AG10803 (cell line): ENCODE results near the gene PRDM16.

Experiments used
- DNase-seq: peaks from one replicate; pipeline ENCODE4 v3.0.0; 2010; ENCODE audit warnings: low read depth
- H3K4me3 ChIP-seq: 2 replicates; pipeline ENCODE4 v1.5.1; 2011; ENCODE audit warnings: mild to moderate bottlenecking, low read length, control low read depth
- TF ChIP-seq, protein P1 (sequence below): conservative IDR thresholded peaks from 2 replicates; pipeline ENCODE4 v1.5.1; 2011; ENCODE audit warnings: mild to moderate bottlenecking, low read length, control low read depth, inconsistent platforms

PRDM16 gene

DNA sequence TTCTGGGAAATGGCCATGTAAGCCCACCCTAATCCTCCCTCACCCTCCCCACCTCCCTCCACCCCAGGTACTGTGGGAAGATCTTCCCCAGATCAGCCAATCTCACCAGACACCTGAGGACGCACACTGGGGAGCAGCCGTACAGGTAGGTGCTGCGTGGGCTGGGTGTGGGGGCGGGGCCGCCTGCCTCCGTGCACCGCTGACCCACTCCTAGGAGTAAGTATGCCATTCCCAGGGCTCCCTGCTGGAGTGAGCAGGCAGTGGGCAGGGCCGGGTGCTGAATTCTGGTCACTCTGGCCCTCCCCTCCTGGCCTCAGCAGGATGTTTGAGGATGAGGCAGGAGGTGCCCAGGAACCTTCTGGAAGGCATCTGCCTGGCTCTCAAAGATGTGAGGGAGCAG, 349.6 kb downstream of the PRDM16 start:
- no peak overlapping the region for H3K4me3 ChIP-seq
- DNase-seq: no peak
- TF ChIP-seq, protein P1, sequence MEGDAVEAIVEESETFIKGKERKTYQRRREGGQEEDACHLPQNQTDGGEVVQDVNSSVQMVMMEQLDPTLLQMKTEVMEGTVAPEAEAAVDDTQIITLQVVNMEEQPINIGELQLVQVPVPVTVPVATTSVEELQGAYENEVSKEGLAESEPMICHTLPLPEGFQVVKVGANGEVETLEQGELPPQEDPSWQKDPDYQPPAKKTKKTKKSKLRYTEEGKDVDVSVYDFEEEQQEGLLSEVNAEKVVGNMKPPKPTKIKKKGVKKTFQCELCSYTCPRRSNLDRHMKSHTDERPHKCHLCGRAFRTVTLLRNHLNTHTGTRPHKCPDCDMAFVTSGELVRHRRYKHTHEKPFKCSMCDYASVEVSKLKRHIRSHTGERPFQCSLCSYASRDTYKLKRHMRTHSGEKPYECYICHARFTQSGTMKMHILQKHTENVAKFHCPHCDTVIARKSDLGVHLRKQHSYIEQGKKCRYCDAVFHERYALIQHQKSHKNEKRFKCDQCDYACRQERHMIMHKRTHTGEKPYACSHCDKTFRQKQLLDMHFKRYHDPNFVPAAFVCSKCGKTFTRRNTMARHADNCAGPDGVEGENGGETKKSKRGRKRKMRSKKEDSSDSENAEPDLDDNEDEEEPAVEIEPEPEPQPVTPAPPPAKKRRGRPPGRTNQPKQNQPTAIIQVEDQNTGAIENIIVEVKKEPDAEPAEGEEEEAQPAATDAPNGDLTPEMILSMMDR: no peak

DNA sequence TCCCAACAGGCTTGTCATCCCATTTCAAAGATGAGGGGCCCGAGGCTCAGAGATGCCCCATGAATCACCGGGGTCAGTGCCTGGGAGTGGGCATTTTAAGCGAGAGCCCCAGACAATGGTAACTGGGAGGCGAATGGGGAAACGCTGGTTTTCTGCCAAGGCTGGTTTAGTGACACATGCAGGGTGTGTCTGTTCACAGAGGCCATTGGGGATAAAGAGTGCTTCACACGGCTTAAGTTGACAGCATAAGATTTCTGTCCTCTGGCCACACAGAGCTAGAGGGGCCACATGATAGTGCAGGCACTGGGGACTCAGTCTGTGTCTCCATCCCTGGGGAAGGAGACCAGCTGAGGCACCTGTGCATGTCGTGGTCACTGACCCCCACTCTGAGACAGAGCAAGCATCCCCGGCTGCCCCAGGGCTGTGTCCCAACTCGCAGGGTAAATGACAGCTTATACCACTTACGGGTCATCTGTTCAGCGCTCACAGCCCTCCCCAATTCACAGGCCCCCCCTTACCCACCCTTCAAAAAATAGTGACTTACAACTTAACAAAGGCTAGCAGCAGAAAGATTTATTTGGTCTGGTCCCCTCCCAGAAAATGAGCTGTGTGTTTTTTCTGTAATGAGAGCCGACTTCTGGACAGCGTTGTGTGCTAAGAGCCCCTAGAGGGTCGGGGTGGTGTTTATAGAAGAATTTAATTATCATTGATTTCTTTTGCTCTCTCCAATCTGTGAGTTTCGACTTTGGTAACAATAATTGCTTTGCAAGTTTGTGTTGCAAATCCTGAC, 350.6 kb downstream of the PRDM16 start:
- TF ChIP-seq, protein P1: no peak
- no peak overlapping the region for H3K4me3 ChIP-seq
- peak; percentile 8 for DNase-seq

DNA sequence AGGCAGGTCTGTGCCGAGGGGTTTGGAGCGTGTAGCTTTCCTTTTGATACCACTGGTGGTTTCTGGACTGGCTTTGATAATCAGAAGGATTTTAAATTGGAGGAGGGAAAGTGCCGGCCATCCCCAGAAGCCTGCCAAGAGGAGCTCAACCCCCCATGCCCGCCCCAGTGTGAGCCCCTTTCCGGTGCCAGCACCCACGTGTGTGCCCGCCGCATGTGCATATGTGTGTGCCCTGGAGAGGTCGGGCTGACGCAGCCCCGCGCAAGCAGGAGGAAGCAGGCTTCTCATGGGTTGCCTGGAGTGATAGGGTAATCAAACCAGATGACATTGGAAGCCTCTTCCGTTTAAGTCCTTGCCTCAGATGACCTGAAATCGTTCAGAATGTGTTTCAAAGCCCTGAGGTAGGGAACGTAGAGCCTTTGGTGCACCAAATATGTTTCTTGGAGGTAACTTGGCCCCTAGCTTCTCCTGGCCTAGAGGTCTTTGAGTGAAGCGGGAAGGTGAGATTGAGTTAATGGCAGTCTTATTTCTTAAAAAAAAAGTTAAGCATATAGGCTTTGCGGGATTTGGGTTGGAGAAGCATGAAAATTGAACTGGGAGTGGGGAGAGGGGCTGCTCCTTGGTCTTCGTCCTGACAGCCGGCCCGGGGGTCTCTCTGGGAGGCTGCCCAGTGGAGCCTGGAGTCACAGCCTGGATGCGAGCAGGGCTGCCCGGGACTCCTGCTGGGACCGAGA, 351.4 kb downstream of the PRDM16 start:
- TF ChIP-seq, protein P1: no peak
- no peak overlapping the region for H3K4me3 ChIP-seq
- no peak for DNase-seq

DNA sequence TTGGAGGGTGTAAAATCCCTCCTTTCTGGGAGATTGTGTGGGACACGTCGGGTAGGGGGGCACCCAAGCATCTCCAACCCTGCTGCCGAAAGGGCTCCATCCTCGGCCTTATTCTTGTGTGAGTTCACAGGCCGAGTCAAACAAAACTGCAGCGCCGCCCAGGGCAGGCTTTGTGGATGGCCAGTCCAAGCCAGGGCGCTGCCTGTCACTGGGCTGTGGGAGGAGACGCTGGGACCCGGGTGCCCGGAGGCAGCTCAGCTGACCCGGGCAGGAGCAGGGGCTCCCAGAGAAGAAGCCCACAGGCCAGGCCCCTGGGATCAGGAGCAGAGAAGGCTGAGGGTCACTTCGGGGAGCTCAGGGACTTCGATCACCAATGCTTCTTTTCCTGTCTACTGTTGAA, 353.6 kb downstream of the PRDM16 start:
- TF ChIP-seq, protein P1: no peak
- no peak overlapping the region for H3K4me3 ChIP-seq
- no peak for DNase-seq

DNA sequence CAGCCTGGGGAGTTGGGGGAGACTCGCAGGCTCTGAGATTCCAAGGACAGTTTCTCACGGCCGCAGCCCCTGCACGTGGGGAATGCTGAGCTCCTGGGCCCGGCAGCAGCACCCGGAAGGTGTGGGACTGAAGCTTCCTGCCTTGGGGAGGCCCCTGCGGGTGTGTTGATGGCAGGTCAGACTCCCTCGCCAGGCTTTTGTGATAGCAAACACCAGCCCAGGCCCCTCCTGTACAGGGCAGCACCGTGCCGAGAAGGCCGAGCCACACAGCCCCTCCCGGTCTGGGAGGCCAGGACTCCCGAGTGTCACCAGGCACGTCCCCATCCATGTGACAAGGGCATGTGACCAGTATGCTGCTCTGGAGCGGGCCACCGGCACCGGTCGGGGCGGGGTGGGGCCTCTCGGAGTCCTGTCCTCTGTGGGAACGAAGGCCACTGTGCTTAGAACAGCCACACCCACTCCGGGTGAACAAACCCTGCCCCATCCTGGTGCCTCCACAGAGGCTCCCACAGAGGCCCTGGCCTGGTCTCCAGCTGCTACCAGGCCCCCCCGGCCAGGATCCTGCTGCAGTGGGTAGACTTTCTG, 354.3 kb downstream of the PRDM16 start:
- DNase-seq: no peak
- TF ChIP-seq, protein P1: no peak
- no peak overlapping the region for H3K4me3 ChIP-seq

DNA sequence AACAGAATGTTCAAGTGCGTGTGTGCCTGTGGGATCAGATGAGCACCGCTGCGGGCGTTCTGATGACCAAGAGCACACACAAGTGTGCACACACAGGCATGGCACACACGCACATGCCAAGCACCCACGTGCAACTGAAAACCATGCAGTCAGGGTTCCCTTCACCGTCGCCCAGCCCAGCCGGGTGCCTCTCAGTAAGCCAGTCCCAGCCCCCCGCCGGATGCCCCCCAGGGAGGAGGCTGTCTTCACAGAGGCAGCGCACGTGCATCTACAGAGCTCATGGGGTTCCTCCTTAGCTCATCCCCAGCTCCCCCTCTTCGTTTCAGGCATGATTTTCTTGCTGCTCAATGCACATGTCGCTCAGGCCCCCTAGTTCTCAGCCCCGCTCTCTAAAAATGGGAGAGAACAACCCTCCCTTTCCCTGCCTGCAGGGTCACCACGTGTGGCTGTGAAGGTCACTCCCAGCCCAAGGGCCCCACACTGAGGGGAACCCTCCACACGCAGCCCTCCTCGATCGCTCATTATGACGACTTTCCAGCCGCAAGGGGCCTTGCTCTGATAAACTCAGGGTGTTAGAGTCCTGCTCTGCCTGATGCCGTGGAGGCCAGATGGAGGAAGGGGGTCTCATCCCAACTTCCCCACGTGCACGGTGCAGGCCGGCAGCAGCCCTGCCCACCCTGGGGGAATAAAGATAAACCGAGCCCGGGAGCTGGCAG, 355.1 kb downstream of the PRDM16 start:
- no peak for DNase-seq
- TF ChIP-seq, protein P1: no peak
- H3K4me3 ChIP-seq: no peak overlapping the region
